Measurements from ENCODE around the gene CACNA1S. TPM values are rescaled to one million over a fixed set of nuclear protein-coding genes. Genes with fewer than 3 reads are reported as not detected.

CACNA1S gene
- total RNA-seq, 2 donors from 2014 or later, result not detected

GRCh38 chr1:201060586-201060985 is 51.6 kb downstream of the CACNA1S start:
- no peaks in the 10 kb centered on the region for H3K9me3 ChIP-seq
- TF ChIP-seq CTCF (IDR thresholded peaks at IDR 0.05), result no peak
- no peak overlapping the region for H3K27ac ChIP-seq
- H3K4me3 ChIP-seq, result no peak overlapping the region
- no peak for ATAC-seq (ENCODE audit: insufficient number of reproducible peaks, low FRiP score, low read depth)
- DNase-seq (ENCODE audit: low spot score), result no peak
- peaks cover 3 to 33% of the 10 kb centered on the region in 2 donors for H3K4me1 ChIP-seq (ENCODE audit: control insufficient read depth in 1 of 2, low read depth in 2 of 2)
- no peaks in the 10 kb centered on the region for H3K27me3 ChIP-seq (replicated peaks; ENCODE audit: insufficient read depth)
- no peaks in the 10 kb centered on the region for H3K36me3 ChIP-seq

- DNase-seq (ENCODE audit: low spot score) (no peak), ATAC-seq (ENCODE audit: insufficient number of reproducible peaks, low FRiP score, low read depth) (no peak)
- Histone ChIP-seq H3K4me1 (ENCODE audit: control insufficient read depth in 1 of 2, low read depth in 2 of 2) (peaks cover 3 to 39% of the 10 kb centered on the region in 2 donors), H3K27ac (no peak overlapping the region), H3K9me3 (no peaks in the 10 kb centered on the region), H3K36me3 (no peaks in the 10 kb centered on the region), H3K4me3 (no peak overlapping the region), H3K27me3 (replicated peaks; ENCODE audit: insufficient read depth) (no peaks in the 10 kb centered on the region)
- TF ChIP-seq CTCF (IDR thresholded peaks at IDR 0.05), result no peak
Measured at GRCh38 chr1:201059871-201060555, 52.2 kb downstream of the CACNA1S start.

DNA sequence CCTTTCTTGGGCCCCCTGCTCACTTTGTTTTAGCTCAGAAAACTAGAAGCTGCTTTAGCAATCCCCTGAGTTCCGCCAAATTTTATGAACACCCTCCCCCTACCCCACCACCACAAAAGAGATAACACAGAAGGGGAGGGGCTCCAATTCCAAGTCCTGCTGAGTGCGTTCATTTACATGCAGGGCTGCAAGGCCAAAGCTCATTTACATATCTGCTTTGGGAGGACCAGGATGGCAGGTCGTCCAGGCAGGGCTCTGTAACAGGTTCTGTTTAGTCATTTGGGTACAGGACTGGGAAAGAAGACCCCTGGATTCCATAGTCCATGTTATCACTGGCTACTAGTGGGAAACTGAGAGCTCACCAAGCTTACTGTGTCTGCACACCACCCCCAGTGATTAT is 52.8 kb downstream of the CACNA1S start:
- ATAC-seq (ENCODE audit: insufficient number of reproducible peaks, low FRiP score, low read depth), result no peak
- Histone ChIP-seq H3K9me3 (no peaks in the 10 kb centered on the region), H3K4me3 (no peak overlapping the region), H3K4me1 (ENCODE audit: control insufficient read depth in 1 of 2, low read depth in 2 of 2) (peaks cover 3 to 43% of the 10 kb centered on the region in 2 donors), H3K27ac (no peak overlapping the region), H3K27me3 (replicated peaks; ENCODE audit: insufficient read depth) (no peaks in the 10 kb centered on the region), H3K36me3 (no peaks in the 10 kb centered on the region)
- TF ChIP-seq CTCF (IDR thresholded peaks at IDR 0.05), result no peak
- no peak for DNase-seq (ENCODE audit: low spot score)

DNA sequence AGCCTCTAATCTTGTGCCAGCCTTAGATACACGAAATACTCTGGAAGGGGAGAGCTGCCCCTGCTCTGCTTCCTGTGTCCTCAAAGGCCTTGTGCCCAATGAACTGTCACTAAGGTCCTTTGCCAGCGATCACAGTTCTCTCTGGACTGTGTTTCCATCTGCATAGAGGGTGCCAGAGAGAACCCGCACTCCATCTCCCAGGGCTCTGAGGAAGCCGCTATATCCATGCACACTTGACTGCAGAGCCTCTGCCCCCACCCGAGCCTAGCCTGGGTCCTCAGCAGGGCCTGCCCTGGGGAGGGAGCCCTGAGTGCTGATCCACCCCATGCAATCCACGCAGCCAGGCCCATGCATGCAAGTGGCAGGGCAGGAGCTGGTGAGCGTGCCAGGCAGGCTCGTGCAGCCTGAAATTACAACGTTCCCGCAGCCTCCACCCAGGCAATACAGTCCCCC is 58.1 kb downstream of the CACNA1S start:
- no peak overlapping the region for H3K27ac ChIP-seq
- no peak for DNase-seq (ENCODE audit: low spot score)
- no peak for TF ChIP-seq CTCF (IDR thresholded peaks at IDR 0.05)
- H3K27me3 ChIP-seq (replicated peaks; ENCODE audit: insufficient read depth), result no peaks in the 10 kb centered on the region
- no peaks in the 10 kb centered on the region for H3K36me3 ChIP-seq
- peaks cover 3 to 30% of the 10 kb centered on the region in 2 donors for H3K4me1 ChIP-seq (ENCODE audit: control insufficient read depth in 1 of 2, low read depth in 2 of 2)
- ATAC-seq (ENCODE audit: insufficient number of reproducible peaks, low FRiP score, low read depth), result no peak
- H3K9me3 ChIP-seq, result no peaks in the 10 kb centered on the region
- H3K4me3 ChIP-seq, result no peak overlapping the region

GRCh38 chr1:201053155-201053860 is 58.9 kb downstream of the CACNA1S start:
- ATAC-seq (ENCODE audit: insufficient number of reproducible peaks, low FRiP score, low read depth) (no peak), DNase-seq (ENCODE audit: low spot score) (no peak)
- H3K36me3 ChIP-seq, result no peaks in the 10 kb centered on the region
- no peak overlapping the region for H3K4me3 ChIP-seq
- peaks cover 3 to 30% of the 10 kb centered on the region in 2 donors for H3K4me1 ChIP-seq (ENCODE audit: control insufficient read depth in 1 of 2, low read depth in 2 of 2)
- H3K27me3 ChIP-seq (replicated peaks; ENCODE audit: insufficient read depth), result no peaks in the 10 kb centered on the region
- no peak for TF ChIP-seq CTCF (IDR thresholded peaks at IDR 0.05)
- H3K9me3 ChIP-seq, result no peaks in the 10 kb centered on the region
- H3K27ac ChIP-seq, result no peak overlapping the region

All from thoracic aorta (tissue), 2 donors.